OCI-LY7 (cell line): Measurements from ENCODE around the gene ACOXL.

ENCODE experiments used
- CTCF ChIP-seq: fragments of 200-600 bp; sonication (generic); conservative IDR thresholded peaks from 2 replicates; pipeline ENCODE4 v1.5.1; 2014; ENCODE audit warnings: mild to moderate bottlenecking, antibody characterized with exemption, low read length, moderate library complexity, mixed read lengths
- EZH2phosphoT487 ChIP-seq: fragments of 200-600 bp; sonication (generic); IDR thresholded peaks from 2 replicates; pipeline ENCODE4 v1.6.1; 2018; ENCODE audit warnings: low read depth, borderline replicate concordance, mild to moderate bottlenecking, mixed run types, antibody characterized with exemption, low read length, moderate library complexity, mixed read lengths

- TF ChIP-seq CTCF, result no peak
- no peak for TF ChIP-seq EZH2phosphoT487
Observed at GRCh38 chr2:110852541-110853263, 120.3 kb downstream of the ACOXL start.
